ENCODE results near the gene MARCHF5. TPM values are rescaled to one million over a fixed set of nuclear protein-coding genes. Genes with fewer than 3 reads are reported as not detected.
"Not testable (repeated sequence)": the region's sequence is repeated elsewhere in the genome, so short reads cannot be mapped to it uniquely, and the experiment has no call there.

MARCHF5 gene
- total and polyA plus RNA-seq, 8 donors: 4.2 to 26.5 (median 13.1) TPM

DNA sequence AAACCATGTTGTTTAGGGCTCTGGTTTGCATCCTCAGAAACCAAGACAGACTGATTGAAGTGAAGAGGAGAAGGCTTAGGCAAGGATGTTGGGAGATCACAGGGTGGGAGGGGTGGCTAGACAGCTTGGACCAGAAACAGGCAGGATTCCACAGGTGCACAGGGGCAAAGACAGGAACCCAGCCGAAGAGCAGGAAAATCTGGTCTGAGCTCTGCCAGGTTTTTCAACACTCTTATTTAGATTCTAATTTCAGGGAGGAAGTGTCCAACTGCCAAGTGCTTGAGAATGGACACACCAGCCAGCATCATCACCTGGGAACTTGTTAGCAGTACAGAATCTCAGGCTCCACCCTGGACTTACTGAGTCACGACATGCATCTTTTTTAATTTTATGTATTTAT, 93.8 kb downstream of the MARCHF5 start:
- WGBS, 2 donors: 71 to 76% methylated on average over 2 of the region's 2 CpGs
- Histone ChIP-seq H3K27me3 (no peaks in the 10 kb centered on the region), H3K4me3 (no peak overlapping the region), H3K4me1 (no peaks in the 10 kb centered on the region), H3K27ac (no peak overlapping the region), H3K36me3 (no peaks in the 10 kb centered on the region), H3K9me3 (no peaks in the 10 kb centered on the region)
- intact Hi-C loops (cut with DNase I): no loop called here
- DNase-seq (no peak), ATAC-seq (no peak), FAIRE-seq (no peak)
- TF ChIP-seq, protein P1, sequence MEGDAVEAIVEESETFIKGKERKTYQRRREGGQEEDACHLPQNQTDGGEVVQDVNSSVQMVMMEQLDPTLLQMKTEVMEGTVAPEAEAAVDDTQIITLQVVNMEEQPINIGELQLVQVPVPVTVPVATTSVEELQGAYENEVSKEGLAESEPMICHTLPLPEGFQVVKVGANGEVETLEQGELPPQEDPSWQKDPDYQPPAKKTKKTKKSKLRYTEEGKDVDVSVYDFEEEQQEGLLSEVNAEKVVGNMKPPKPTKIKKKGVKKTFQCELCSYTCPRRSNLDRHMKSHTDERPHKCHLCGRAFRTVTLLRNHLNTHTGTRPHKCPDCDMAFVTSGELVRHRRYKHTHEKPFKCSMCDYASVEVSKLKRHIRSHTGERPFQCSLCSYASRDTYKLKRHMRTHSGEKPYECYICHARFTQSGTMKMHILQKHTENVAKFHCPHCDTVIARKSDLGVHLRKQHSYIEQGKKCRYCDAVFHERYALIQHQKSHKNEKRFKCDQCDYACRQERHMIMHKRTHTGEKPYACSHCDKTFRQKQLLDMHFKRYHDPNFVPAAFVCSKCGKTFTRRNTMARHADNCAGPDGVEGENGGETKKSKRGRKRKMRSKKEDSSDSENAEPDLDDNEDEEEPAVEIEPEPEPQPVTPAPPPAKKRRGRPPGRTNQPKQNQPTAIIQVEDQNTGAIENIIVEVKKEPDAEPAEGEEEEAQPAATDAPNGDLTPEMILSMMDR (IDR thresholded peaks at IDR 0.05): no peak

DNA sequence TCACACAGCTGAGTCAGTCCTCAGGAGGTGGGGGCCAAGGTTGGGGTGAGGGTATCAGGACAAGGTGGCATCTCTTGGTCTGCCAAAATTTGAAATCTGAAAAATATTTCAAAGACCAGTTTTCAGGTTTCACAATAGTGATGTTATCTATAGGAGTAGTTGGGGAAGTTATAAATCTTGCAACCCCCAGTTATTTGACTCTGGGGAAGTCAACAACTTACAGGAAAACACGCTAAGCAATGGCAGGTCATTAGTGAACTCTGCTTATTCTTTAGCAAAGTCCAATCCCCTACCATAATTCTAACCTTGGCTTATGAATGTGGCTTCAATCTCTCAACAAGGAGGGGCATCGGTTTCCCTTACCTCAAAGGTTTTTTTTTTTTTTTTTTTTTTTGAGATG, 94.9 kb downstream of the MARCHF5 start:
- no peak overlapping the region for H3K27ac ChIP-seq
- H3K4me3 ChIP-seq: no peak overlapping the region
- DNase-seq (no peak), FAIRE-seq (no peak), ATAC-seq (no peak)
- TF ChIP-seq, protein P1 (IDR thresholded peaks at IDR 0.05): no peak
- WGBS, 2 donors: 83 to 98% methylated on average over 2 of the region's 2 CpGs
- H3K4me1 ChIP-seq: no peaks in the 10 kb centered on the region
- no peaks in the 10 kb centered on the region for H3K36me3 ChIP-seq
- H3K27me3 ChIP-seq: no peaks in the 10 kb centered on the region
- intact Hi-C loops (cut with DNase I): no loop called here
- H3K9me3 ChIP-seq: no peaks in the 10 kb centered on the region

DNA sequence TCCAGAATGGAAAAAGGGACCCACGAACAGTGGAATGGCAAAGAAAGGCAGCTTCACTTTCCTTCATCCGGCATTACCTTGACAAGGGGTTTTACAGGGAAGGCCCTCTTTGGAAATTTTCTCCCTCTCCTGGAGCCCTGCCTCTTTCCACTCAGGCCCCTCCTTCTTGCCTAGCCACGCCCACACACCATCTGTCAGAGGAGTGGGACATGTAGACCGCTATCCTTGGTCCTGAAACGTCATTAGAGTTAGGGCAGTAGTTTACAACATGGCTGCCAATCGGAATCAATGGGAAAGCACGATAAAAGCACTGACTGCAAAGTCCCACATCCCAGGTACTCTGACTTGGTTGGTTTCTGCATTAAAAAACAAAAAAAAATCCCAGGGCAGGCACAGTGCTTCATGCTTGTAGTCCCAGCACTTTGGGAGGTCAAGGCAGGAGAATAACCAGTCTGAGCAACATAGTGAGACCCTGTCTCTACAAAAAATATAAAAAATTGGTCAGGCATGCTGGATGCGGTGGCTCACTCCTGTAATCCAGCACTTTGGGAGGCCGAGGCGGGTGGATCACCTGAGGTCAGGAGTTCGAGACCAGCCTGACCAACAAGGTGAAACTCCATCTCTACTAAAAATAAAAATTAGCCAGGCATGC, 96.4 kb downstream of the MARCHF5 start:
- H3K36me3 ChIP-seq: no peaks in the 10 kb centered on the region
- H3K4me1 ChIP-seq: no peaks in the 10 kb centered on the region
- no peaks in the 10 kb centered on the region for H3K27me3 ChIP-seq
- ATAC-seq (peak; percentile 71 to 90 (median 78)), DNase-seq (peak in 4 of 6 donors; percentile 28 to 58 (median 38)), FAIRE-seq (no peak)
- H3K27ac ChIP-seq: no peak overlapping the region
- WGBS, 2 donors: 35 to 41% methylated on average over 11 of the region's 11 CpGs
- H3K4me3 ChIP-seq: no peak overlapping the region
- intact Hi-C loops (cut with DNase I): no loop called here
- TF ChIP-seq, protein P1 (IDR thresholded peaks at IDR 0.05): no peak
- H3K9me3 ChIP-seq: no peaks in the 10 kb centered on the region

DNA sequence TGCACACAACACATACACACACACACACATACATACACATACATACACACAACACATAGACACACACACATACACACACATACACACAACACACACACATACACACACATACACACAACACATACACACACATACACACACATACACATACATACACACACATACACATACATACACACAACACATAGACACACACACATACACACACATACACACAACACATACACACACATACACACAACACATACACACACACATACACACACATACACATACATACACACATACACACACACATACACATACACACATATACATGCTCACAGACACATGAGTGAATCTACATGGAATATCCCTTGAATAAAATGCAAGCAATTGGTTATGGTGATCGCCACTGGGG, 102.2 kb downstream of the MARCHF5 start:
- DNase-seq; FAIRE-seq; ATAC-seq; H3K36me3 ChIP-seq; H3K27ac ChIP-seq; intact Hi-C loops (cut with DNase I); H3K9me3 ChIP-seq; H3K4me1 ChIP-seq; H3K27me3 ChIP-seq; H3K4me3 ChIP-seq: not testable (repeated sequence)
- WGBS, 2 donors: 32 to 94% methylated on average over 1 of the region's 1 CpG

DNA sequence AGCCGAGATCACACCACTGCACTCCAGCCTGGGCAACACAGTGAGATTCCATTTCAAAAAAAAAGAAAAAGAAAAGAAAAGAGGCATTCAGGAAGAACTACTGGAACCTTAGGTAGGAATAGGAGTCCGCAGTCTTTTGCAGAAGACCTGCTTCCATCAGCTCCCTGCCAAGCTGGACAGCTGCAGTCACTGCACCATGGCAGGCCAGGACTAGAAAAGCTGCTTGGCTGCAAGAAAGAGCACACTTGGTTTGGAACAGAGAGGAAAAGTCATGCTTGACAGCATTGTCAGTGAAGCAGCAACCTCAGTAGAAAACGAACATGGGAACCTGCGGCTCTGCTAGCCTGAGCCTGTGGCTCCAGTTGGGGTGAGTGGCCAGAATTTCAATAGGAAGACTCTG, 104.3 kb downstream of the MARCHF5 start:
- no peaks in the 10 kb centered on the region for H3K27me3 ChIP-seq
- H3K4me1 ChIP-seq: no peaks in the 10 kb centered on the region
- no peaks in the 10 kb centered on the region for H3K36me3 ChIP-seq
- no peak overlapping the region for H3K27ac ChIP-seq
- DNase-seq (no peak), FAIRE-seq (no peak), ATAC-seq (no peak)
- no peaks in the 10 kb centered on the region for H3K9me3 ChIP-seq
- TF ChIP-seq, protein P1 (IDR thresholded peaks at IDR 0.05): no peak
- WGBS, 2 donors: 81 to 92% methylated on average over 4 of the region's 4 CpGs
- no peak overlapping the region for H3K4me3 ChIP-seq
- intact Hi-C loops (cut with DNase I): no loop called here

DNA sequence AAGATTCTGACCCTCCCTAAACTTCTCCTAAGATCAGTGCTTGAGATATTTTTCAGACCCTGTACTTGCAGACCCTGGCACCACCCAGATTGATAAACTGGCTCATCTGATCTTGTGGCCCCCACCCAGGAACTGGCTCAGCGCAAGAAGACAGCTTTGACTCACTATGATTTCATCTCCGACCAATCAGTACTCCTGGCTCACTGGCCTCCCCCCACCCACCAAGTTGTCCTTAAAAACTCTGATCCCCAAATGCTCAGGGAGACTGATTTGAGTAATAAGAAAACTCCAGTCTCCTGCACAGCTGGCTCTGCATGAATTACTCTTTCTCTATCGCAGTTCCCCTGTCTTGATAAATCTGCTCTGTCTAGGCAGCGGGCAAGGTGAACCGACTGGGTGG, 111.3 kb downstream of the MARCHF5 start:
- H3K27me3 ChIP-seq; H3K4me3 ChIP-seq; DNase-seq; H3K4me1 ChIP-seq; ATAC-seq; H3K27ac ChIP-seq; intact Hi-C loops (cut with DNase I); H3K9me3 ChIP-seq; FAIRE-seq; H3K36me3 ChIP-seq: not testable (repeated sequence)
- 78 to 81% methylated on average over 5 of the region's 5 CpGs for WGBS, 2 donors

All from pancreas (tissue), 10 donors.